Measurements from ENCODE around the gene HEATR3. TPM values are rescaled to one million over a fixed set of nuclear protein-coding genes. Genes with fewer than 3 reads are reported as not detected.
A peak's percentile ranks its signal among the peaks of the same experiment; 100 is the strongest.

HEATR3 gene
- total and polyA plus RNA-seq, 2 experiments from 2014 or later: 5.7 to 25.1 TPM

- H3K9me2 ChIP-seq (ENCODE audit: insufficient read depth): no peaks in the 10 kb centered on the region
- TF ChIP-seq EZH2 (IDR thresholded peaks at IDR 0.05; ENCODE audit: insufficient read depth, poor library complexity, severe bottlenecking): no peak
- no peak for TF ChIP-seq EZH2phosphoT487 (IDR thresholded peaks at IDR 0.05; ENCODE audit: insufficient read depth, low read depth)
- H3K4me1 ChIP-seq (ENCODE audit: insufficient read depth): peaks cover 23% of the 10 kb centered on the region
- no peaks in the 10 kb centered on the region; the same call in none of the 2 replicates for H4K20me1 ChIP-seq (ENCODE audit: insufficient read depth)
- peak overlapping the region; percentile 30; the same call in 1 of the 2 replicates for H3K27ac ChIP-seq
- peak overlapping the region; percentile 92 for H3K4me2 ChIP-seq (ENCODE audit: unreplicated experiment)
- no peaks in the 10 kb centered on the region for H3K27me3 ChIP-seq (replicated peaks; ENCODE audit: insufficient read depth)
- H3K36me3 ChIP-seq (ENCODE audit: low read depth): peaks cover 5% of the 10 kb centered on the region; the same call in 1 of the 2 replicates
- no peak overlapping the region for H2AFZ ChIP-seq
- no peaks in the 10 kb centered on the region for H3K9me3 ChIP-seq (ENCODE audit: low read depth)
- no peak overlapping the region for H3K4me3 ChIP-seq
- 96 to 100% methylated on average over 1 of the region's 1 CpG for WGBS, 2 experiments (ENCODE audit: low coverage in 1 of 2, low lambda C conversion rate in 2 of 2, missing lambda C conversion rate in 2 of 2)
- in situ Hi-C loops (cut with MboI): no loop called here
- 0 out of 2 replicates have a peak overlapping the region, but pooled peaks have one; percentile 6 for H3K9ac ChIP-seq
- peaks cover 6% of the 10 kb centered on the region; the same call in 1 of the 2 replicates for H3F3A ChIP-seq (ENCODE audit: insufficient read depth)
- no peak for DNase-seq
- peaks cover 75% of the 10 kb centered on the region for H3K79me2 ChIP-seq (ENCODE audit: insufficient read depth)
Measured at GRCh38 chr16:50069060-50069459, 3.3 kb downstream of the HEATR3 start.

- Histone ChIP-seq H3K4me3 (no peak overlapping the region), H3K4me1 (ENCODE audit: insufficient read depth) (peaks cover 23% of the 10 kb centered on the region), H3K27me3 (replicated peaks; ENCODE audit: insufficient read depth) (no peaks in the 10 kb centered on the region), H3K9ac (no peak overlapping the region), H3F3A (ENCODE audit: insufficient read depth) (peaks cover 6% of the 10 kb centered on the region; the same call in 1 of the 2 replicates), H3K79me2 (ENCODE audit: insufficient read depth) (peaks cover 89% of the 10 kb centered on the region), H3K9me3 (ENCODE audit: low read depth) (no peaks in the 10 kb centered on the region), H2AFZ (no peak overlapping the region), H3K9me2 (ENCODE audit: insufficient read depth) (no peaks in the 10 kb centered on the region), H3K4me2 (ENCODE audit: unreplicated experiment) (no peak overlapping the region), H4K20me1 (ENCODE audit: insufficient read depth) (no peaks in the 10 kb centered on the region; the same call in none of the 2 replicates), H3K27ac (no peak overlapping the region), H3K36me3 (ENCODE audit: low read depth) (peaks cover 11% of the 10 kb centered on the region)
- TF ChIP-seq EZH2phosphoT487 (IDR thresholded peaks at IDR 0.05; ENCODE audit: insufficient read depth, low read depth): no peak
- no peak for TF ChIP-seq EZH2 (IDR thresholded peaks at IDR 0.05; ENCODE audit: insufficient read depth, poor library complexity, severe bottlenecking)
- WGBS, 2 experiments (ENCODE audit: low coverage in 1 of 2, low lambda C conversion rate in 2 of 2, missing lambda C conversion rate in 2 of 2): 90 to 94% methylated on average over 2 of the region's 2 CpGs
- no peak for DNase-seq
- in situ Hi-C loops (cut with MboI): no loop called here
Measured at GRCh38 chr16:50071075-50071671, 5.4 kb downstream of the HEATR3 start.

DNA sequence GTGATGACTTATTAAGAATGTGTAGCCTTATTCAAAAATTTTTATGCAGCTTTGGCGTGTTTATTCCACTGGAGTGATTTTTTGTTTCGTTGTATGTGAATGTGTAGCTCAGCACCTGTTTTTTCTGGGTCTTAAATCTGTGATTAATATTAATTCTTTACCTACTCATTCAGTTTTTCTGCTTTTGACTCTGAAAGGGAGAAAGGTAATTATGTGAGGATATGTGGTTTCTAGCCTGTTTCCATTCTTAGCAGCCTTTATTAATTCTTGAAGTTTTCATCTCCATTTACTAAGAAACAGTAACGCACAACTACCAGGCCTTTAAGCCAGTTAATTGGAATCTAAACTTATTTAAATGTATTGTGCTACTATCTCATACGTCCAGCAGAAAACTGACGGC lies 7.0 kb downstream of the HEATR3 start:
- in situ Hi-C loops (cut with MboI): no loop called here
- no peak for DNase-seq
- no peak overlapping the region for H3K9ac ChIP-seq
- WGBS, 2 experiments (ENCODE audit: low coverage in 1 of 2, low lambda C conversion rate in 2 of 2, missing lambda C conversion rate in 2 of 2): 97 to 98% methylated on average over 5 of the region's 5 CpGs
- H3K9me2 ChIP-seq (ENCODE audit: insufficient read depth): no peaks in the 10 kb centered on the region
- TF ChIP-seq EZH2phosphoT487 (IDR thresholded peaks at IDR 0.05; ENCODE audit: insufficient read depth, low read depth) (no peak), EZH2 (IDR thresholded peaks at IDR 0.05; ENCODE audit: insufficient read depth, poor library complexity, severe bottlenecking) (no peak)
- no peak overlapping the region for H2AFZ ChIP-seq
- no peak overlapping the region for H3K4me2 ChIP-seq (ENCODE audit: unreplicated experiment)
- no peaks in the 10 kb centered on the region for H3K27me3 ChIP-seq (replicated peaks; ENCODE audit: insufficient read depth)
- peaks cover 76% of the 10 kb centered on the region for H3K79me2 ChIP-seq (ENCODE audit: insufficient read depth)
- H3K9me3 ChIP-seq (ENCODE audit: low read depth): no peaks in the 10 kb centered on the region
- H4K20me1 ChIP-seq (ENCODE audit: insufficient read depth): no peaks in the 10 kb centered on the region; the same call in none of the 2 replicates
- H3F3A ChIP-seq (ENCODE audit: insufficient read depth): peaks cover 2% of the 10 kb centered on the region; the same call in 1 of the 2 replicates
- H3K4me1 ChIP-seq (ENCODE audit: insufficient read depth): peaks cover 13% of the 10 kb centered on the region
- H3K4me3 ChIP-seq: no peak overlapping the region
- peaks cover 22% of the 10 kb centered on the region for H3K36me3 ChIP-seq (ENCODE audit: low read depth)
- H3K27ac ChIP-seq: no peak overlapping the region

- H3K4me3 ChIP-seq: no peak overlapping the region
- peaks cover 70% of the 10 kb centered on the region for H3K79me2 ChIP-seq (ENCODE audit: insufficient read depth)
- in situ Hi-C loops (cut with MboI): no loop called here
- H3K36me3 ChIP-seq (ENCODE audit: low read depth): peaks cover 38% of the 10 kb centered on the region
- H3F3A ChIP-seq (ENCODE audit: insufficient read depth): no peaks in the 10 kb centered on the region
- WGBS, 2 experiments (ENCODE audit: low coverage in 1 of 2, low lambda C conversion rate in 2 of 2, missing lambda C conversion rate in 2 of 2): 86 to 89% methylated on average over 9 of the region's 9 CpGs
- DNase-seq: no peak
- no peaks in the 10 kb centered on the region for H3K9me2 ChIP-seq (ENCODE audit: insufficient read depth)
- H4K20me1 ChIP-seq (ENCODE audit: insufficient read depth): no peaks in the 10 kb centered on the region
- no peak overlapping the region for H3K27ac ChIP-seq
- H3K9me3 ChIP-seq (ENCODE audit: low read depth): no peaks in the 10 kb centered on the region
- no peak overlapping the region for H3K9ac ChIP-seq
- H2AFZ ChIP-seq: no peak overlapping the region
- no peak for TF ChIP-seq EZH2phosphoT487 (IDR thresholded peaks at IDR 0.05; ENCODE audit: insufficient read depth, low read depth)
- H3K4me1 ChIP-seq (ENCODE audit: insufficient read depth): no peaks in the 10 kb centered on the region
- H3K4me2 ChIP-seq (ENCODE audit: unreplicated experiment): no peak overlapping the region
- H3K27me3 ChIP-seq (replicated peaks; ENCODE audit: insufficient read depth): no peaks in the 10 kb centered on the region
Measured at GRCh38 chr16:50079397-50080140, 13.8 kb downstream of the HEATR3 start.
